Smooth muscle cell (in vitro differentiated cells): ENCODE measurements around the gene EGFL8. TPM values are rescaled to one million over a fixed set of nuclear protein-coding genes. Genes with fewer than 3 reads are reported as not detected.
"Not testable (repeated sequence)": the region's sequence is repeated elsewhere in the genome, so short reads cannot be mapped to it uniquely, and the experiment has no call there.

Experiments used
- DNase-seq: peaks from one replicate; lab custom pipeline; 2025; ENCODE audit not compliant: unreplicated experiment; lab: John Stamatoyannopoulos, UW
- H2AFZ ChIP-seq: fragments of 200-600 bp; sonication (generic); 2 replicates; pipeline ENCODE4 v1.6.0; 2016; ENCODE audit warnings: antibody characterized with exemption, low read depth, mild to moderate bottlenecking
- H3F3A ChIP-seq: fragments of 200-600 bp; sonication (generic); 2 replicates; pipeline ENCODE4 v1.6.0; 2017; ENCODE audit warnings: antibody characterized with exemption, low read depth
- H3K27ac ChIP-seq: fragments of 200-600 bp; sonication (generic); 2 replicates; pipeline ENCODE4 v1.5.1; 2016; ENCODE audit warnings: low read depth, mild to moderate bottlenecking
- H3K27me3 ChIP-seq: fragments of 200-600 bp; sonication (generic); 2 replicates; pipeline ENCODE4 v1.6.1; 2016; ENCODE audit warnings: low read depth, mild to moderate bottlenecking
- H3K36me3 ChIP-seq: fragments of 200-600 bp; sonication (generic); 2 replicates; pipeline ENCODE4 v1.5.1; 2016; ENCODE audit warnings: low read depth
- H3K4me1 ChIP-seq: fragments of 200-600 bp; sonication (generic); 2 replicates; pipeline ENCODE4 v1.5.1; 2016; ENCODE audit warnings: low read depth
- H3K4me2 ChIP-seq: fragments of 200-600 bp; sonication (generic); 2 replicates; pipeline ENCODE4 v1.6.0; 2016; ENCODE audit warnings: mild to moderate bottlenecking
- H3K4me3 ChIP-seq: fragments of 200-600 bp; sonication (generic); 2 replicates; pipeline ENCODE4 v1.5.1; 2016; ENCODE audit warnings: mild to moderate bottlenecking
- H3K79me2 ChIP-seq: fragments of 200-600 bp; sonication (generic); 2 replicates; pipeline ENCODE4 v1.6.0; 2016; ENCODE audit warnings: low read depth, mild to moderate bottlenecking
- H3K9ac ChIP-seq: fragments of 200-600 bp; sonication (generic); 2 replicates; pipeline ENCODE4 v1.6.0; 2016; ENCODE audit warnings: low read depth
- H3K9me3 ChIP-seq: fragments of 200-600 bp; sonication (generic); replicated peaks from 2 replicates; pipeline ENCODE4 v1.5.1; 2016; ENCODE audit warnings: low read depth
- H4K20me1 ChIP-seq: fragments of 200-600 bp; sonication (generic); 2 replicates; pipeline ENCODE4 v1.6.0; 2016; ENCODE audit warnings: low read depth
- WGBS: methylation state at CpG from one replicate; pipeline ENCODE4 v1.1.7; 2016; ENCODE audit warnings: low lambda C conversion rate; 5-methylcytosine and 5-hydroxymethylcytosine counted together
- polyA plus RNA-seq: library from polyadenylated mRNA; unstranded; fragments of >200 nt; fragmentation: Nextera tagmentation; extraction: Ambion mirVana; gene quantifications from 2 replicates; pipeline ENCODE4 v1.2.1, GENCODE V29; 2016
- total RNA-seq: library from RNA; depleted of rRNA; stranded (reverse); fragments of >200 nt; gene quantifications from 2 replicates; pipeline ENCODE4 v1.2.3, GENCODE V29; 2014
- TF ChIP-seq, protein P1 (sequence below): fragments of 200-600 bp; sonication (generic); IDR thresholded peaks from 2 replicates; pipeline ENCODE4 v1.5.1; 2017; ENCODE audit warnings: borderline replicate concordance, mild to moderate bottlenecking, antibody characterized with exemption; ENCODE audit not compliant: insufficient read depth, poor library complexity, severe bottlenecking

Gene EGFL8
- total and polyA plus RNA-seq, 2 experiments from 2014 or later: 4.3 to 5.6 TPM

DNA sequence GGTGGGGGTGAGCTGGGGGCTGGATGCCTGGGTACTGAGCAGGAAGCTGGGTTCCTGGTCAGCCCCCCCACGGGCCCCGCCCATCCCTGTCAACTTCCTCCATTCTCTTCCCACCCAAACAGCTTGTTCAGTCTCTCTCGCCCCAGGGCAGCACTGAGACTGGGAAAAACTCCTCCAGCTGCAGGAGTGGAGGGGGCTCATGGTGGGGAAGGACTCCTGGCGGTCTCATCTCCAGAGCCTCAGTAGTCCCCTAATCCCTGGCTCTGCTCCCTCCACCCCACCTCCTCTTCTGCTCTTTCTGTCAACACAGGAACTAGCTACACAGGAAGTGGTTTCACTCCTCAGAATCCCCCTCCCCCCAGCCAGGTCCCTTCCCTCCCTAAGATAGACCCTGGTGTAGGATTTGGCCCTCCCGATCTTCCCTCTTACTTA, 28.2 kb downstream of the EGFL8 start, which contains the start of gene GPSM3:
Gene GPSM3, minus strand, starts transcription at position 36 of the 432 bp plus-strand sequence. CDS start 130 bp downstream, outside the sequence.
- Histone ChIP-seq H3K27ac (peak within 1 kb of the TSS; percentile 96), H2AFZ (peak within 1 kb of the TSS; percentile 4), H3K79me2 (peaks cover 17% of the 10 kb centered on the region), H3K4me1 (peaks cover 43% of the 10 kb centered on the region), H4K20me1 (no peaks in the 10 kb centered on the region), H3K4me3 (peak within 1 kb of the TSS; percentile 3), H3K4me2 (peak within 1 kb of the TSS; percentile 77), H3K9ac (peak within 1 kb of the TSS; percentile 50), H3K9me3 (no peaks in the 10 kb centered on the region), H3K36me3 (no peaks in the 10 kb centered on the region), H3F3A (peaks cover 27% of the 10 kb centered on the region), H3K27me3 (no peaks in the 10 kb centered on the region)
- TF ChIP-seq, protein P1, sequence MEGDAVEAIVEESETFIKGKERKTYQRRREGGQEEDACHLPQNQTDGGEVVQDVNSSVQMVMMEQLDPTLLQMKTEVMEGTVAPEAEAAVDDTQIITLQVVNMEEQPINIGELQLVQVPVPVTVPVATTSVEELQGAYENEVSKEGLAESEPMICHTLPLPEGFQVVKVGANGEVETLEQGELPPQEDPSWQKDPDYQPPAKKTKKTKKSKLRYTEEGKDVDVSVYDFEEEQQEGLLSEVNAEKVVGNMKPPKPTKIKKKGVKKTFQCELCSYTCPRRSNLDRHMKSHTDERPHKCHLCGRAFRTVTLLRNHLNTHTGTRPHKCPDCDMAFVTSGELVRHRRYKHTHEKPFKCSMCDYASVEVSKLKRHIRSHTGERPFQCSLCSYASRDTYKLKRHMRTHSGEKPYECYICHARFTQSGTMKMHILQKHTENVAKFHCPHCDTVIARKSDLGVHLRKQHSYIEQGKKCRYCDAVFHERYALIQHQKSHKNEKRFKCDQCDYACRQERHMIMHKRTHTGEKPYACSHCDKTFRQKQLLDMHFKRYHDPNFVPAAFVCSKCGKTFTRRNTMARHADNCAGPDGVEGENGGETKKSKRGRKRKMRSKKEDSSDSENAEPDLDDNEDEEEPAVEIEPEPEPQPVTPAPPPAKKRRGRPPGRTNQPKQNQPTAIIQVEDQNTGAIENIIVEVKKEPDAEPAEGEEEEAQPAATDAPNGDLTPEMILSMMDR: no peak
- no peak for DNase-seq
- 21% methylated on average over 3 of the region's 5 CpGs for WGBS

DNA sequence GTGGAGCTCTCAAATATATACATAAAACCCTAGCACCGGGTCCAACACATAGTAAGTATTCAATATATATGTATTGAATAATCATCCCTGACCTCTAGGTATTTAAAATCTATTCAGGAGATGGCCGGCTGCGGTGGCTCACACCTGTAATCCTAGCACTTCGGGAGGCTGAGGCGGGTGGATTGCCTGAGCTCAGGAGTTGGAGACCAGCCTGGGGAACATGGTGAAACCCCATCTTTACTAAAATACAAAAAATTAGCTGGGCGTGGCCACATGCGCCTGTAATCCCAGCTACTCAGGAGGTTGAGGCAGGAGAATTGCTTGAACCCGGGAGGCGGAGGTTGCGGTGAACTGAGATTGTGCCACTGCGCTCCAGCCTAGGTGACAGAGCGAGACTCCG, 28.7 kb downstream of the EGFL8 start:
- peak overlapping the region; percentile 50 for H3K9ac ChIP-seq
- DNase-seq, H4K20me1 ChIP-seq, H3K27me3 ChIP-seq, H3K9me3 ChIP-seq, H3K36me3 ChIP-seq: not testable (repeated sequence)
- peaks cover 23% of the 10 kb centered on the region for H3F3A ChIP-seq
- peak overlapping the region; percentile 3 for H3K4me3 ChIP-seq
- WGBS: 90% methylated on average over 13 of the region's 13 CpGs
- peak overlapping the region; percentile 4 for H2AFZ ChIP-seq
- peak overlapping the region; percentile 77 for H3K4me2 ChIP-seq
- H3K79me2 ChIP-seq: peaks cover 17% of the 10 kb centered on the region
- peaks cover 42% of the 10 kb centered on the region for H3K4me1 ChIP-seq
- H3K27ac ChIP-seq: peak overlapping the region; percentile 52

- H3K36me3 ChIP-seq: no peaks in the 10 kb centered on the region
- TF ChIP-seq, protein P1: no peak
- no peak for DNase-seq
- no peaks in the 10 kb centered on the region for H3K9me3 ChIP-seq
- peak overlapping the region; percentile 91 for H3K27ac ChIP-seq
- peaks cover 32% of the 10 kb centered on the region for H3K4me1 ChIP-seq
- no peak overlapping the region for H2AFZ ChIP-seq
- WGBS: 98% methylated on average over 4 of the region's 4 CpGs
- peak overlapping the region; percentile 84 for H3K4me2 ChIP-seq
- peaks cover 23% of the 10 kb centered on the region for H3F3A ChIP-seq
- no peaks in the 10 kb centered on the region for H3K27me3 ChIP-seq
- no peaks in the 10 kb centered on the region for H4K20me1 ChIP-seq
- no peak overlapping the region for H3K4me3 ChIP-seq
- H3K79me2 ChIP-seq: peaks cover 4% of the 10 kb centered on the region
- H3K9ac ChIP-seq: no peak overlapping the region
These were observed 30.0 kb downstream of the EGFL8 start for GRCh38 chr6:32194388-32194787.

GRCh38 chr6:32194825-32195651, 30.6 kb downstream of the EGFL8 start:
- no peaks in the 10 kb centered on the region for H3K9me3 ChIP-seq
- H3F3A ChIP-seq: peaks cover 23% of the 10 kb centered on the region
- H3K27me3 ChIP-seq: no peaks in the 10 kb centered on the region
- H3K36me3 ChIP-seq: no peaks in the 10 kb centered on the region
- WGBS: 18% methylated on average over 15 of the region's 15 CpGs
- H3K27ac ChIP-seq: peak overlapping the region; percentile 91
- H3K9ac ChIP-seq: peak overlapping the region; percentile 75
- TF ChIP-seq, protein P1: peak; percentile 44
- H3K79me2 ChIP-seq: no peaks in the 10 kb centered on the region
- H3K4me3 ChIP-seq: peak overlapping the region; percentile 51
- no peak overlapping the region for H2AFZ ChIP-seq
- no peak for DNase-seq
- H3K4me2 ChIP-seq: peak overlapping the region; percentile 84
- peaks cover 32% of the 10 kb centered on the region for H3K4me1 ChIP-seq
- H4K20me1 ChIP-seq: no peaks in the 10 kb centered on the region
